Kidney (tissue), 14 donors: Measurements from ENCODE around the gene POLR3K. TPM values are rescaled to one million over a fixed set of nuclear protein-coding genes. Genes with fewer than 3 reads are reported as not detected.

ENCODE experiments used
- DNase-seq, 5 donors: peaks; one replicate each; pipeline ENCODE4 v3.0.0-alpha.2; 2013 to 2020
- FAIRE-seq: peaks from 2 replicates; lab custom pipeline; 2012; peaks lifted over from hg19 to GRCh38; lab: Jason Lieb, UNC
- H3K27ac ChIP-seq, 2 donors: one replicate each; pipeline ENCODE4 v1.7.0; 2013; ENCODE audit warnings: low read depth in 2 of 2, low read length in 2 of 2, inconsistent platforms in 1 of 2
- H3K27me3 ChIP-seq: one replicate; pipeline ENCODE4 v1.7.1; 2013; ENCODE audit warnings: low read length, inconsistent platforms; ENCODE audit not compliant: control insufficient read depth, insufficient read depth
- H3K36me3 ChIP-seq, 3 donors: one replicate each; pipeline versions ENCODE4 v1.7.0 to v1.7.1; 2013; ENCODE audit warnings: low read length in 3 of 3, control low read depth in 1 of 3, inconsistent platforms in 1 of 3; ENCODE audit not compliant: insufficient read depth in 3 of 3, control insufficient read depth in 2 of 3
- H3K4me1 ChIP-seq, 3 donors: one replicate each; pipeline versions ENCODE4 v1.7.0 to v1.7.1; 2013; ENCODE audit warnings: low read length in 3 of 3, inconsistent platforms in 1 of 3, low read depth in 1 of 3; ENCODE audit not compliant: control insufficient read depth in 2 of 3, insufficient read depth in 2 of 3
- H3K4me3 ChIP-seq, 3 donors: one replicate each; pipeline versions ENCODE4 v1.7.0 to v1.8.1; 2013; ENCODE audit warnings: low read length in 3 of 3, control low read depth in 1 of 3, inconsistent platforms in 1 of 3
- H3K9ac ChIP-seq, 3 donors: one replicate each; pipeline versions ENCODE4 v1.7.0 to v1.7.1; 2013; ENCODE audit warnings: low read length in 3 of 3, control low read depth in 1 of 3, inconsistent platforms in 1 of 3
- H3K9me3 ChIP-seq, 3 donors: one replicate each; pipeline versions ENCODE4 v1.7.0 to v1.7.1; 2013; ENCODE audit warnings: low read length in 3 of 3, control low read depth in 1 of 3, inconsistent platforms in 1 of 3; ENCODE audit not compliant: control insufficient read depth in 2 of 3, insufficient read depth in 1 of 3
- intact Hi-C: fragments of 100-400 bp; cut with DNase I; formaldehyde crosslinking; loops from one replicate; pipeline ENCODE4 v1.11.1; 2022
- polyA plus RNA-seq: library from polyadenylated mRNA; stranded (reverse); fragments of 350-450 nt; fragmentation: Illumina TruSeq; extraction: RNeasy Lipid Tissue Mini Kit (QIAGEN cat#74804); gene quantifications from one replicate; pipeline ENCODE4 v1.2.3, GENCODE V29; 2014; ENCODE audit warnings: low read depth, low replicate concordance; ENCODE audit not compliant: insufficient read depth
- total RNA-seq: library from RNA; stranded (reverse); fragmentation: NEBNext Ultra II Directional; extraction: Animal tissue kit (Norgen Biotek cat#: 25700); gene quantifications from one replicate; pipeline ENCODE4 v1.2.1, GENCODE V29; 2021
- TF ChIP-seq, protein P1 (sequence below): IDR thresholded peaks from 3 replicates; pipeline ENCODE4 v1.5.1; 2012; ENCODE audit warnings: mild to moderate bottlenecking, moderate library complexity, borderline replicate concordance; ENCODE audit not compliant: insufficient read depth; ENCODE audit errors: extremely low read depth
- donor health status: control.
- donor health status: control.
- donor health status: control.
- donor health status: control.
- donor health status: control.
- donor health status: DM: yes; HTN: yes; CAD: no.
- donor health status: Normal renal cell carcinoma (clear cell type).

POLR3K gene
- total and polyA plus RNA-seq, 2 donors from 2014 or later: 8.8 to 18.5 TPM

DNA sequence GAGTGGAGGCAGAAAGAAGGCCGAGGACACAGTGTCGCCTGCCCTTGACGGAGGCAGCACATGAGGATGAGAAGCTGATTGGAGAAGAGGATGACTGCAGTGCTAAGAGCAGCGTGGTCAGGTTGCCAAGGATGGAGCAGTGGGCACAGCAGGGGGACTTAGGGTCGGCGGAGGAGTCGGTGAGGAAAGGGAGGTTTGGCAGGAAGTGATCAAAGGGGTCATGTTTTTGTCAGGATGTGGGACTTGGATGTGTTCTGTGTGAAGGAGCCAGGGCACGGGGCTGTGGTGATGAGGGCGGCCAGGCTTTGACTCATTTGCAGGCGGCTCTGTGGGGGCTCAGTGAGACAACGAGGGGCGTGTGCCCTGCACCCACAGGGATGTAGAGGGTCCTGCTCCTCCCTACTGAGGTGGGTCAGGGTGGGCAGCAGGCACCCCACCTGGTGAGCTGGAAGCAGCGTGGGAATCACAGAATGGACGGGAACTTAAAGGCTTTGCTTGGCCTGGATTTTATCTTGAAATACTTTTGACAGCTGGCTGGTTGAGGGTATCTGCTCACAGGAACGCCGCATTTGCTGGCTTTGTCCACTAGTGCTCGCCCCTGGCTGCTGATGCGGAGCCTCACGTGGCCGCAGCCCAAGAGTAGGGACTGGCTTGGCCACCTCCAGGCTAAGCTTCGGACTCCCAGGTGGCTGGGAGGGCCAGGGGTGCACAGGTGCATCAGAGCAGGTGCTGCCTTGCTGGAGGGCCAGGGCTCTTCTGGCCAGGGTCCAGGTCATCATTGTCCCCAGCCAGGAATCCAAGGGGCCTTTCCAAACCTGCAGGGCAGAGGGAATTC, 30.6 kb upstream of the POLR3K start:
- Histone ChIP-seq H3K9me3 (no peaks in the 10 kb centered on the region), H3K27ac (peak overlapping the region; percentile 28 to 34), H3K4me3 (no peak overlapping the region), H3K36me3 (peaks cover 0 to 13% (median 6%) of the 10 kb centered on the region in 3 donors), H3K4me1 (peaks cover 0 to 18% (median 0%) of the 10 kb centered on the region in 3 donors), H3K27me3 (no peaks in the 10 kb centered on the region), H3K9ac (no peak overlapping the region)
- no peak for DNase-seq
- FAIRE-seq: no peak
- intact Hi-C loops: no loop called here
- TF ChIP-seq, protein P1, sequence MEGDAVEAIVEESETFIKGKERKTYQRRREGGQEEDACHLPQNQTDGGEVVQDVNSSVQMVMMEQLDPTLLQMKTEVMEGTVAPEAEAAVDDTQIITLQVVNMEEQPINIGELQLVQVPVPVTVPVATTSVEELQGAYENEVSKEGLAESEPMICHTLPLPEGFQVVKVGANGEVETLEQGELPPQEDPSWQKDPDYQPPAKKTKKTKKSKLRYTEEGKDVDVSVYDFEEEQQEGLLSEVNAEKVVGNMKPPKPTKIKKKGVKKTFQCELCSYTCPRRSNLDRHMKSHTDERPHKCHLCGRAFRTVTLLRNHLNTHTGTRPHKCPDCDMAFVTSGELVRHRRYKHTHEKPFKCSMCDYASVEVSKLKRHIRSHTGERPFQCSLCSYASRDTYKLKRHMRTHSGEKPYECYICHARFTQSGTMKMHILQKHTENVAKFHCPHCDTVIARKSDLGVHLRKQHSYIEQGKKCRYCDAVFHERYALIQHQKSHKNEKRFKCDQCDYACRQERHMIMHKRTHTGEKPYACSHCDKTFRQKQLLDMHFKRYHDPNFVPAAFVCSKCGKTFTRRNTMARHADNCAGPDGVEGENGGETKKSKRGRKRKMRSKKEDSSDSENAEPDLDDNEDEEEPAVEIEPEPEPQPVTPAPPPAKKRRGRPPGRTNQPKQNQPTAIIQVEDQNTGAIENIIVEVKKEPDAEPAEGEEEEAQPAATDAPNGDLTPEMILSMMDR: no peak

GRCh38 chr16:83060-83603, 29.7 kb upstream of the POLR3K start:
- H3K9me3 ChIP-seq: no peaks in the 10 kb centered on the region
- H3K4me3 ChIP-seq: no peak overlapping the region
- peaks cover 0 to 24% (median 5%) of the 10 kb centered on the region in 3 donors for H3K4me1 ChIP-seq
- TF ChIP-seq, protein P1: no peak
- FAIRE-seq: no peak
- DNase-seq: peak in 1 of 5 donors; percentile 76
- H3K27me3 ChIP-seq: no peaks in the 10 kb centered on the region
- intact Hi-C loops: no loop called here
- H3K27ac ChIP-seq: no peak overlapping the region
- H3K36me3 ChIP-seq: peaks cover 0 to 9% (median 0%) of the 10 kb centered on the region in 3 donors
- no peak overlapping the region for H3K9ac ChIP-seq

- no peak for DNase-seq
- intact Hi-C loops: no loop called here
- no peak overlapping the region for H3K27ac ChIP-seq
Measured at GRCh38 chr16:79151-80054, 26.0 kb upstream of the POLR3K start.

More at GRCh38 chr16:79151-80054, 26.0 kb upstream of the POLR3K start:
- H3K36me3 ChIP-seq: no peaks in the 10 kb centered on the region
- H3K27me3 ChIP-seq: no peaks in the 10 kb centered on the region
- FAIRE-seq: no peak
- H3K9ac ChIP-seq: peak overlapping the region in 1 of 3 donors; percentile 84
- peaks cover 0 to 31% (median 5%) of the 10 kb centered on the region in 3 donors for H3K4me1 ChIP-seq
- peak overlapping the region in 1 of 3 donors; percentile 86 for H3K4me3 ChIP-seq
- no peaks in the 10 kb centered on the region for H3K9me3 ChIP-seq
- TF ChIP-seq, protein P1: no peak
